ENCODE measurements around the gene SLC35E4.

DNA sequence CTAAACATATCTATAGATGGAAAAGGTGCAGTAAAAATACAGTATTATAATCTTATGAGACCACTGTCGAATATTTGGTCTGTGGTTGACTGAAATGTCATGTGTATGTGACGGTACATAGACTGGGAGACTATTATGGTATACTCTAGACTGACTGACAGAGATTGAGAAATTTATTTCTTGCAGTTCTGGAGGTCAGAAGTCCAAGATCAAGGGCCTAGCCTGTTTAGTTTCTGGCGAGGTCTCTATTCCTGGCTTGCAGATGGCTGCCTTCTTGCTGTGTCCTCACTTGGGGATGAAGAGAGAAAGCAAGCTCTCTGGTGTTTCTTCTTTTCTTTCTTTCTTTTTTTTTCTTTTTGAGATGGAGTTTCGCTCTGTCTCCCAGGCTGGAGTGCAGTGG, 51.8 kb downstream of the SLC35E4 start:
- TF ChIP-seq CTCF (IDR thresholded peaks at IDR 0.05) (no peak), POLR2A (IDR thresholded peaks at IDR 0.05) (no peak), EP300 (IDR thresholded peaks at IDR 0.05) (no peak)

Data from tibial nerve (tissue), 4 donors.